PFSK-1 (cell line): ENCODE results near the gene PTCH2.

ENCODE experiments used
- FOXP2 ChIP-seq: optimal IDR thresholded peaks from 2 replicates; pipeline ENCODE3; 2011; ENCODE audit warnings: borderline replicate concordance, control low read depth, inconsistent platforms; ENCODE audit not compliant: insufficient read depth; ENCODE audit errors: extremely low read length, extremely low read depth
- POLR2AphosphoS5 ChIP-seq: IDR thresholded peaks from 2 replicates; pipeline ENCODE4 v1.6.1; 2012; ENCODE audit warnings: low read depth, mild to moderate bottlenecking, control low read depth, low read length, moderate library complexity
- REST ChIP-seq, 2 experiments: IDR thresholded peaks; 2 replicates each; pipeline versions ENCODE4 v1.6.1 to v1.8.0; 2011 to 2012; ENCODE audit warnings: low read depth in 2 of 2, low read length in 2 of 2, control low read depth in 1 of 2, inconsistent platforms in 1 of 2, mild to moderate bottlenecking in 1 of 2, moderate library complexity in 1 of 2; ENCODE audit not compliant: insufficient read depth in 1 of 2

GRCh38 chr1:44847845-44848244 is 4.8 kb upstream of the PTCH2 start:
- TF ChIP-seq POLR2AphosphoS5 (no peak), FOXP2 (no peak), REST (IDR thresholded peaks at IDR 0.05; ENCODE audit: insufficient read depth in 1 of 2, low read depth in 2 of 2, low read length in 2 of 2) (no peak)
